ENCODE measurements around the gene PCIF1. TPM values are rescaled to one million over a fixed set of nuclear protein-coding genes. Genes with fewer than 3 reads are reported as not detected.
"Not testable (repeated sequence)": the region's sequence is repeated elsewhere in the genome, so short reads cannot be mapped to it uniquely, and the experiment has no call there.

Gene PCIF1
- total RNA-seq, result 13.5 TPM

DNA sequence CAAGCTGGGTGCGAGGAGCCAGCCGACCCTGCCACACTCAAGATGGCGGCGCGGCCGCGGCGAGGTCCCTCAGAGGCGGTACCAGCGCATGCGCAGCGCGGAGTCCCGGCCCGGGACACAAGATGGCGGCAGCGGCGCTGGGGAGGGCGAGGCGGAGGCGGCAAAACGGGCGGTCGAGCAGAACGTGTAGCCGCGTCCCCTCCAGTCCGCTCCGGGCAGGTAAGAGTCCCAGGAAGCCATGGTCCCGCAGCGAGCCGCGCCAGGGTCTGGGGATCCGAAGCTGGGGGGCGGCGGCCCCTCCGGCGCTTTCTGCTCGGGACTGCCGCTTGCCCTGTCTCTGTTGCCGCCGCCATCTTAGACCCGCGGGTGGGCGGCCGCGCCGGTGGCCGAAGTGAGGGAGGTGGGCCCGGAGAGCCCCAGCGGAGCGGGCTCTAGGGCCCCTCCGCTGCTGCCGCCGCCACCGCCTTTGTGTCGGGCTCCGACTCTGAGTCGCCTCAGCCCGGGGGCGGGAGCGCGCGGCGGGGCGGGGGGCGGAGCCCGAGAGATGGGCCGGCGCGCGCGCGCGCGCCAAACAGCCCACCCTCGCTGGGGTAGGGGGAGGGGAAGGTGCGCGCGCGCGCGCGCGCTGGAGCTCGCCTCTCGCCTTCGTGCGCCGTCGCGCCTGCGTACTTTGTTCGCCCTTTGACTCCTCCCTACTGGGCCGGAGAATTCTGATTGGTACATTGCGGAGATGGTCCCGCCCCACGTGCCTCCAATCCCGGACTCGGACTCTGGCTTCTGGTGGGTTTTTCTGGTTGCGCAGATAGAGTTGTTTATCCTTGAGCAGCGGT, at the start of gene PCIF1:
Gene PCIF1 (plus strand): TSS at position 98 of the 830 bp plus-strand sequence. CDS start 4,317 bp downstream, outside the sequence.
- peak; percentile 99 for DNase-seq

DNA sequence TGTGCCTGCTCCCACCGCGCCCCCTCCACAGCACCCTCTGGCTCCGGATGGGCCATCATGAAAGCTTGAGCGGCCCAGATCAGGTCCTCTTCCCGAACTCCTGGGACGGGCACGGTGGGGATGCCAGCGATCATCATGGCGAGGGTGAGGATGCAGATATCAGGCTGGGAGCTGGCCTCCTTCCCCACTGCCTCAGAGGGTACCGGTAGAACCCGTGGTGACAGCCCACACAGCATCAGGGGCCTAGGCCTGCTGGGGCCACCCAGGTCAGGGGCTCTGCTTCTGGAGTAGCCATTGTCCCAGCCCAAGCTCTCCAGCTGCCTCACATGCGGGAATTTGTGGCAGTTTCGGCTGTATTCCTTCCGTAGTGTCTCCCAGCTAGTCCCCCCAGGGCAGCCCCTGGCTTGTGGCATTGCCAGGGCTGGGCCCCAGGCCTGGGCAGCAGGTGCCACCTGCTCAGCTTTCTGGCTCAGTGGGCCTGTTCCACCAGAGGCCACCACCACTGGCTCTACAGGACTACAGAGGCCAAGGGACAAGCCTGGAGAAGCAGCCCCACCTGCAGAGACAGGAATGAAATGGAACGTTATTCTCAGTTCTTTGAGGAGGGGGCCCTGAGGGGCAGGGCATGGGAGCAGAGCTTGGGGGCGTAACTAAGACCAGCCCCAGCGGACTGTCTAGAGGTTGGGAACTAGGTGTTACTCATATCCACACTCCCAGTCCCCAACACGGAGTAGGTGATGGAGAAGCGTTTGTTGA, 47.7 kb upstream of the PCIF1 start:
- no peak for DNase-seq

GRCh38 chr20:45887346-45887715, 47.2 kb upstream of the PCIF1 start, which contains the start of gene SPATA25:
SPATA25 (minus strand) TSS chr20:45887622; CDS start chr20:45887590, 32 bp downstream.
- no peak for DNase-seq

- no peak for DNase-seq
Measured at GRCh38 chr20:45888681-45889080, 45.8 kb upstream of the PCIF1 start.

GRCh38 chr20:45890077-45890984, 44.2 kb upstream of the PCIF1 start:
- DNase-seq, result peak; percentile 60

DNA sequence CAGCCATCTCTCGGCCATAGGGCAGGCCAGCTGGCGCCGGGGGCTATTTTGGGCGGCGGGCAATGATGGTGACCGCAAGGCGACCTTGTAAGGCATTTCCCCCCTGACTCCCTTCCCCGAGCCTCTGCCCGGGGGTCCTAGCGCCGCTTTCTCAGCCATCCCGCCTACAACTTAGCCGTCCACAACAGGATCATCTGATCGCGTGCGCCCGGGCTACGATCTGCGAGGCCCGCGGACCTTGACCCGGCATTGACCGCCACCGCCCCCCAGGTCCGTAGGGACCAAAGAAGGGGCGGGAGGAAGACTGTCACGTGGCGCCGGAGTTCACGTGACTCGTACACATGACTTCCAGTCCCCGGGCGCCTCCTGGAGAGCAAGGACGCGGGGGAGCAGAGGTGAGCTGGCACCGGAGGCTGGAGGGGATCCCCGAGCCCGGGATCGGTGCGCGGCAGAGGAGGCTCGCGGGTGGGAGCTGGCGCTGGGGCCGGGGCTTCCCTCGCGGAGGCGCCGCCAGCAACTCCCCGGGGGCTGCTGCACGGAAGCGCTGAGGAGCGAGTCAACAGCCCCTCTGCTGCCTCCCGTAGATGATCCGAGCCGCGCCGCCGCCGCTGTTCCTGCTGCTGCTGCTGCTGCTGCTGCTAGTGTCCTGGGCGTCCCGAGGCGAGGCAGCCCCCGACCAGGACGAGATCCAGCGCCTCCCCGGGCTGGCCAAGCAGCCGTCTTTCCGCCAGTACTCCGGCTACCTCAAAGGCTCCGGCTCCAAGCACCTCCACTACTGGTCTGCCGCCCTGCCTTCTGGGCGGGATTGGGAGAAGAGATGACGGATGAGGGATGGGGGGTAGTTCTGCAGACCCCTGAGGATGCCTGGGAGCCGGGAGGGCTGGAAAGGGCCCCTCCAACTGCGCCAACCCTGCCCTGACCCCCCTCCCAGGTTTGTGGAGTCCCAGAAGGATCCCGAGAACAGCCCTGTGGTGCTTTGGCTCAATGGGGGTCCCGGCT, 43.2 kb upstream of the PCIF1 start, which contains the start of the genes CTSA and NEURL2:
Gene CTSA (plus strand): TSS at position 351 of the 999 bp plus-strand sequence. CDS start 234 bp downstream, at position 585.
Gene NEURL2 (minus strand): TSS at position 224 of the 999 bp plus-strand sequence. CDS start 217 bp downstream, at position 7.
- DNase-seq, result peak; percentile 81

DNA sequence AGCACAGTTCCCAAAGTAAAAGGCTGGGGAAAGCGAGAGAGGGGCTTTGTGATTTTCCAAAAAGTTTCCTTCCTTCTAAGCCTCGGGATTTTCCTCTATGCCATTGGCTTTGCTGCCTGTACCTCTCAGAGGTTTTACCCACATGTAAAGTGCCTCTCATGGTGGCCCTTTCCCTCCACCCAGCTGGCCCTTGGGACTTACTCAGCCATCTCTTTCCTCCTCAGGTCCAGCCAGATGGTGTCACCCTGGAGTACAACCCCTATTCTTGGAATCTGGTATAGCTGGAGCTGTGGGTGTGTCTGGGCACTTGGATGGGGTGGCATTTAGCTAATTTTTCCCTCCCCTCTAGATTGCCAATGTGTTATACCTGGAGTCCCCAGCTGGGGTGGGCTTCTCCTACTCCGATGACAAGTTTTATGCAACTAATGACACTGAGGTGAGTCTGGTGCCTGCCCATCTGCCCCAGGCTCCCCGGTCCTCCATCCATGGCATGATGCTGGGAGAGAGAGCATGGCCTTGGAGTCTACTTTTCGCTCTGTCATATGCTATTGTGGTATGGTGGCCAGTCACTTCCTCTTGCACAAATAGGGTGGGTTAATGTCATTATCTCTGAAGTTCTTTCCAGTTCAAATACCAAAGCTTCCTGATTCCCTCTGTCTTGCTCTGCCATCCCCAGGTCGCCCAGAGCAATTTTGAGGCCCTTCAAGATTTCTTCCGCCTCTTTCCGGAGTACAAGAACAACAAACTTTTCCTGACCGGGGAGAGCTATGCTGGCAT, 42.2 kb upstream of the PCIF1 start:
- no peak for DNase-seq

DNA sequence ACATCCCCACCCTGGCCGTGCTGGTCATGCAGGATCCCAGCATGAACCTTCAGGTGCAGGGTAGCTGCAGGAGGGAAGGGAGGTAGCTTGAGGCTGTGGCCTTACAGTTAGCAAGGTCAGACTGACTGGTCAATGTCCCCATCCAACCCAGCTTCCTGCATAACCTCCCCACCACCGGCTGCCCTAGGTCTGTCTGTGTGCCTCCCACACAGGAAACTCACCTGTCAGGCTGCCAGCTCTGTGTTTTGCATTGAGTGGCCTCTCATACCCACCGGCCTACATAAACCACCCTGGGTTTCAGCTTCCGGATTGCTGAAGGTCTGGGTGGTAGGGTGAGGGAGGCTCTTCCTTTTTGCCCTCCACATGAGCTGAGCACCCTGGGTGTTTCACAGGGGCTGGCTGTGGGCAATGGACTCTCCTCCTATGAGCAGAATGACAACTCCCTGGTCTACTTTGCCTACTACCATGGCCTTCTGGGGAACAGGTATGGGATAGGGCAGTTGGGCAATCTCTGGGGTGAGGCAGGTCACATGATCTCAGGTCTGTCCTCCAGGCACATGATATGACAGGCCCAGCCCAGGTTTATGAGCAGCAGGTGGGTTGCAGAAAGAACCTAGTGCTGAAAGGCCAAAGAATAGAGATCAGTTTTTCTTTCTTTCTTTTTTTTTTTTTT, 41.5 kb upstream of the PCIF1 start:
- no peak for DNase-seq

- no peak for DNase-seq
Measured at GRCh38 chr20:45893831-45894230, 40.7 kb upstream of the PCIF1 start.

DNA sequence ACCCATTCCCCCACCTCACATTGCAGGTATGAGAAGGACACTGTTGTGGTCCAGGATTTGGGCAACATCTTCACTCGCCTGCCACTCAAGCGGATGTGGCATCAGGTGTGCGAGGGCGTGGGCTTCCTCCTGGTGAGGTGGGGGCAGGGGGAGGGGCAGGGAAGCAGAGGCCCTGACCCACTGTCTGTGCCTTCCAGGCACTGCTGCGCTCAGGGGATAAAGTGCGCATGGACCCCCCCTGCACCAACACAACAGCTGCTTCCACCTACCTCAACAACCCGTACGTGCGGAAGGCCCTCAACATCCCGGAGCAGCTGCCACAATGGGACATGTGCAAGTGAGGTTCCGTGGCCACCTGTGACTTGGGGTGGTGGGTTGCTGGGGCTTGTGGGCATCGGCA, 39.7 kb upstream of the PCIF1 start:
- DNase-seq, result no peak

DNA sequence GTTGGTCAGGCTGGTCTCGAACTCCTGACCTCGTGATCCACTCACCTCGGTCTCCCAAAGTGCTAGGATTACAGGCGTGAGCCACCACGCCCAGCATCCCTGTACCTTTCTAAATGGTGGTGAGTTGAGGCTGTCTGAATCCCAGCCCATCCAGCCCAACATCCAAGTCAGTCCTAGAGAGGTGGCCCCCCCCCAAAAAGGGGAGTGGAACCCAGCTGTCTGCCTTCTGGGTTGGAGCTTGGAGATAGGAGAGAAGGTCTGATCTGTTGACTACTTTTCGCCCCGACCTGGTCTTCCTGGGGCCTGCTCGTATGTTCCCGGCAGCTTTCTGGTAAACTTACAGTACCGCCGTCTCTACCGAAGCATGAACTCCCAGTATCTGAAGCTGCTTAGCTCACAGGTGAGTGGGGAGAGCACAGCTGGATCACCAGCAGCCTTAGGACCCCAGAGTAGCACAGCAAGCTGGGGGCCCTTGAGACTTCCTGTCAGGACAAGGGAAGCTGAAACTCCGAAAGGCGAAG, 37.8 kb upstream of the PCIF1 start:
- no peak for DNase-seq

DNA sequence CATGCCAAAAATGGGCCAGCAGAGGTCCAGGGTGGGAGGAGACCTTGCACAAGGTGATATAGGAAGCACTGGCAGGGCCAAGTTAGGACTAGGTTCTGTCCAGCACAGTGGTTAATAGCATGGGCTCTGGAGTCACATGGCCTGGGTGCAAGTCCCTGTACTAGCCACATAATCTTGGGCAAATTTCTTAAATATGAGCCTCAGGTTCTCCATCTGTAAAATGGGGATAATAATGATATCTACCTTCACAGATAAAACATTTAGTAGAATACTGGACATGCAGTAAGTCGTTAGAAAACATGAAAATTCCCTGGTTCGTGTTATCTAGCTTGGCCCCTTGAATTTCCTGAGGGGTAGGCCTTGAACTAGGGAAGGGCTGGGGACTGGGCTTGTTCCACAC, 37.2 kb upstream of the PCIF1 start:
- DNase-seq, result no peak

GRCh38 chr20:45897692-45898091, 36.8 kb upstream of the PCIF1 start:
- DNase-seq, result no peak

DNA sequence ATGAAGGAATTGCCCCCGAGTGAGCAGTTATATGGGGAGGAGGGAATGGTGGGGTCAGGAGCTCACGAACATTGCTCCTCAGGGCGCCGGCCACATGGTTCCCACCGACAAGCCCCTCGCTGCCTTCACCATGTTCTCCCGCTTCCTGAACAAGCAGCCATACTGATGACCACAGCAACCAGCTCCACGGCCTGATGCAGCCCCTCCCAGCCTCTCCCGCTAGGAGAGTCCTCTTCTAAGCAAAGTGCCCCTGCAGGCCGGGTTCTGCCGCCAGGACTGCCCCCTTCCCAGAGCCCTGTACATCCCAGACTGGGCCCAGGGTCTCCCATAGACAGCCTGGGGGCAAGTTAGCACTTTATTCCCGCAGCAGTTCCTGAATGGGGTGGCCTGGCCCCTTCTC, 36.2 kb upstream of the PCIF1 start:
- no peak for DNase-seq

GRCh38 chr20:45899046-45899835, 35.2 kb upstream of the PCIF1 start:
- DNase-seq, result no peak

- DNase-seq, result not testable (repeated sequence)
Measured at GRCh38 chr20:45901332-45901731, 33.2 kb upstream of the PCIF1 start.

DNA sequence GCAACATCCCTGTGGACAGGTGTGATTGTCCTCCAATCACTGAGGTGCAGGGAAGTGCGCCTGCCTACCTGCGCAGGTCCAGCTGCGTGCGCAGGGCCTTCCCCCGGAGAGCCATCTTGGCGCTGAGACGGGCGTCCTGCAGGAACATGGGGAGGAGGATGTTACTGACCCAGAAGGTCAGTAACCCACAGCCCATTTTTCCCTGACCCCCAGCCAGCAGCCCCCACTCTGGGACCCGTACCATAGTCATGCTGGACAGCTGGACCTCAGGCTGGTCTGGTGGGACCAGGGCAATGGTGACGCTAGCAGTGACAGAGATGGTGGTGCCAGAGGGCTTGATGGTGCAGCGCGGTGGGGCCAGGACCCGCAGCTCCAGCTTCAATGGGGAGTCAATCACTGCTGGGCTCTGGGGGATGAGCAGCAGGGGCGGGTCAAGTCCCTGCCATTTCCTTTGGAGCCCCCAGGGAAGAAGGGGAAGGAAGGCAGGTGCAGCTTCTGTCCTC, 32.2 kb upstream of the PCIF1 start:
- no peak for DNase-seq
